GM19025 (cell line): ENCODE data around the gene FCN1.

Experiments
- ATAC-seq: cut with Tn5 transposase; IDR thresholded peaks from one replicate; pipeline ENCODE4 v1.9.1; 2021; ENCODE audit warnings: mild to moderate bottlenecking, low read depth, moderate library complexity; ENCODE audit not compliant: unreplicated experiment

The FCN1 gene

GRCh38 chr9:134951994-134952393 is 34.3 kb upstream of the FCN1 start:
- ATAC-seq: no peak

GRCh38 chr9:134951461-134951860 is 33.7 kb upstream of the FCN1 start:
- ATAC-seq: no peak

GRCh38 chr9:134950386-134951210 is 32.9 kb upstream of the FCN1 start:
- no peak for ATAC-seq

DNA sequence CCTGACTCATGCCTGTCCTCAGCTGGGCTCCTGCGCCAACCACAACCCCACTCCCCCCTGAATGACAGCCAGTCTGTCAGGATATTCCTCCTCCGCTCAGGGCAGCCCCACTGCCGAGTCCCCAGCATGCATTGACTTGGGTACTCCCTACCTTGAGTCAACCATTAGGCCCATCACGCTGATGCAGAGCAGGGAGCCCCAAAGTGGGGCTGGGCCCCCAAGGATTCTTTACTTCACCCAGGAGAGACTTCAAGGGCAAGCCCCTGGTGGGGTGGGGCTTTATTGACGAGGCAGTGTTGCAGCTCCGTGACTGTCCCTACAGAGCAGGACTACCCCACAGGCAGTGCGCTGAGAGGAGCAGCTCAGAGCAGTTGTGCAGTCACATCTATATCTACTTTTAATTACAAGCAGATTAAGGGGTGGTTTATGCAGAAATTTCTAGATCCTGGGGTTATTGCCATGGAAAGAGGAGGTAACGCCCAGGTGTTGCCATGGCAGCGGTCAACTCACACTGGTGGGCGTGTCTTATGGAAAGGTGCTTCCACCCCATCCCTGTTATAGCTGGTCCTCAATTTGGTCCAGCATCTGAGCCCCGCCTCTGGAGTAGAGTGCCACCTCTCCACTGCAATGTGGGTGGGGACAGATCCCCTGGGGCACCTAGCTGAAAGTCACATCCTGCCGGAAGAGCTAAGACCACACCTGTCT is 32.1 kb upstream of the FCN1 start:
- ATAC-seq: no peak

- ATAC-seq: no peak
Observed at GRCh38 chr9:134948149-134948548, 30.4 kb upstream of the FCN1 start.

DNA sequence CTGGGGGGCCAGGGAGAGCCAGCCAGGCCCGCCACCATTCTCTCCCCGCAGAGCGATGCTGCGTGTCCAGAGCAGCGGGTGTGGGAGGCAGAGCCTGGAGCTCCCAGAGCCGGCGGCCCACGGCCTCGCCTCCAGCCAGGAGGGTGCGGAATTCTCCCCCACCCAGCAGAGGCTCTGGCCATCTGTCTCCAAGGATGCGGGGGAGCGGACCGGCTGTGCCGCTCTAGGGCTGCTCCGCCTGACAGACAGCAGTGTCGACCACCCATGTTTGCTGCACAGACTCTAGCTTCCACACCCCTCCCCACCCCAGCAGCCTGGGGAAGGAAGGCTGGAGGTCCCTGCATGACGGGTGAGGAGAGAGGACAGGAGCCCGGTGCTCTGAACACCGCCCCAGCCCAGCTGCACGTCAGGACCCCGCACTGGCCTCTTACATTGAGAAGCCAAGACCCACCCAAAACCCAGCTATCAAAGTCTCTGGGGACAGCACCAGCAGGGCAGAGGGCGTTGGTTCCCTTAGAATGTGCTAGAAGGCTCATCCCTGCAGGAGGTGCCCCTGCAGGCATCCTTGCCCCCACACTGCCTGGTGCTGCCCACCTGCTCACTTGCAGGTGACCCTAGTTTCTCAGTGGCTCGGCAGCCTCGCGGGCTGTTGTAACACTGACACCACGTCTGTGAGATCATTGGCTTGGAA is 29.7 kb upstream of the FCN1 start:
- no peak for ATAC-seq

DNA sequence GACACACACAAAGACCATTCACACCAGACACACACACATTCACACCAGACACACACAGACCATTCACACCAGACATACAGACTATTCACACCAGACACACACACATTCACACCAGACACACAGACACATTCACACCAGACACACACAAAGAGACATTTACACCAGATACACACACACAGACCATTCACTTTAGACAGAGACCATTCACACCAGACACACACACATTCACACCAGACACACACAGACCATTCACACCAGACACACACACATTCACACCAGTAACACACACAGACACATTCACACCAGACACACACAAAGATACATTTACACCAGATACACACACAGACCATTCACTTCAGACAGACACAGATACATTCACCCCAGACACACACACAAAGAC is 29.0 kb upstream of the FCN1 start:
- no peak for ATAC-seq

GRCh38 chr9:134945509-134946275 is 28.0 kb upstream of the FCN1 start:
- ATAC-seq: no peak

GRCh38 chr9:134944916-134945315 is 27.2 kb upstream of the FCN1 start:
- ATAC-seq: no peak

GRCh38 chr9:134944351-134944802 is 26.7 kb upstream of the FCN1 start:
- ATAC-seq: no peak

DNA sequence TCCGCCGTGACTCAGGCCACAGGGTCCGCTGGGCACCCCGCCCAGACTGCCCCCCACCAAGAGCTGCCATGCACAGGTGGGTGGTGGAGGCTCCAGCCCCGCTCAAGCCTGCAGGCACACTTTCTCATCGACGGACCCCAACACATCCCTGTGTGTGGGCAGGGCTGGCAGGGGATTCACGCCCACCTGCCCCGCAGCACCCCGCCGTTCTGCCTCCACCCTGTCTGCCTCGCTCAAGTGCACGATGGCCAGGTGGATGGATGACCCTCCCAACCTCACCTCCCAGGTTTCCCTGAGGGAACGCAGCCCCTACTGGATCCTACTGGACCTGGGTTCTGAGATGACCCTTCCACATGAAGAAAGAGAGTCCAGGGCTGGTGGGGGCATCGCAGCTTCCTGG is 26.1 kb upstream of the FCN1 start:
- ATAC-seq: no peak

GRCh38 chr9:134943411-134943810 is 25.7 kb upstream of the FCN1 start:
- ATAC-seq: no peak

DNA sequence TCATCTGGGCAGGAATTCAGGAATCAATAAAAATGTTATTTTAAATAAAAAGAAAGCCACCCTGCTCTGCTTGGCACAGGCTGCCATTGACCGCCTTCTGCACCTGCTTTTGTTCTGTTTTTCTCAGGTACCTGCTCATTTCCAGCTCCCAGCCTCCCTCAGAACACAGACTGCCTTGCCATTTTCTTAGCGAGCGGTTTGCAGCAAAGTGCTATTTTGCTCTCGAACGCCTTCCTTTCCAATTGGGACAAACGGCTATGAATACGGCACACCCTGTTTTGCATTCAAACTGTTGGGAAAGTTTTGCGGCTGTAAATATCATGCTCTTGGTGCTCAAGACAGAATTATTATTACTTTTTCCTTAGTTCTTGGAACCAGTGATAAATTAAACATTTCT is 25.1 kb upstream of the FCN1 start:
- no peak for ATAC-seq

DNA sequence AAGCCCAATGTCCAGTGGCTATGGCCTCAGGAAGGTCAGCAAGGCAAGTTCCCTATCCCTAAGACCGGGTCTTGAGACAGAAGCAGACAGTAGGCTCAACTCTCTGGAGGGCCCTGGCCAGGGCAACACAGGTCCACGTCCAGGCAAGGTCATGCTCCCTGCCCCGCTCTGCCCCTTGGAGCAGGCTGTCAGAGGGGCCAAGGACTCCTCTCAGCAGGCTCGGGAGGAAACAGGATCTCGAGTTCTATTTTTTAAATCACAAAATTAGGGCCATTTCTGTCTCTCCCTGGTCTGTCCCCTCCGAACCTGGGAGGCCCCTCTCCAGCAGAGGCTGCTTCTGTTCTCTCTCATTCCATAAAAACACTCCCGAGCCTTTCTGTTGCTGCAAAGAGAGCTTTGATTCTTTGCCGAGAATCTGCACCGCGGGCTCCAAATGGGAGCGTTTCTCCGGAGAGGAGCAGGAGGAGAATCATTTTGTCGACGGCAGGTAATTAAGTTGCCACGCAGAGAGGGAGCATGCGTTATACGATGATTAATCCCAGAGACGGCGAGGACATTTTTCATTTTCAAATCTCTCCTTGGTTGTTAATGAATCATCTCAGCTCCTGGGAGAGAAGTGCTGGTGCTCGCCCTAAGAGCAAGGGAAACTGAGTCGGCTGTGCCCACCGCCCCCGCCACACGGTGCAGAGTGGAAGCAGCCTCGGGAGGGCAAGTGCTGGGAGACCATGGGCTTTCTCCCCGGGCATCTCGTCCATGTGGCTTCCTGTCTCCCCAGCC is 24.5 kb upstream of the FCN1 start:
- ATAC-seq: no peak

DNA sequence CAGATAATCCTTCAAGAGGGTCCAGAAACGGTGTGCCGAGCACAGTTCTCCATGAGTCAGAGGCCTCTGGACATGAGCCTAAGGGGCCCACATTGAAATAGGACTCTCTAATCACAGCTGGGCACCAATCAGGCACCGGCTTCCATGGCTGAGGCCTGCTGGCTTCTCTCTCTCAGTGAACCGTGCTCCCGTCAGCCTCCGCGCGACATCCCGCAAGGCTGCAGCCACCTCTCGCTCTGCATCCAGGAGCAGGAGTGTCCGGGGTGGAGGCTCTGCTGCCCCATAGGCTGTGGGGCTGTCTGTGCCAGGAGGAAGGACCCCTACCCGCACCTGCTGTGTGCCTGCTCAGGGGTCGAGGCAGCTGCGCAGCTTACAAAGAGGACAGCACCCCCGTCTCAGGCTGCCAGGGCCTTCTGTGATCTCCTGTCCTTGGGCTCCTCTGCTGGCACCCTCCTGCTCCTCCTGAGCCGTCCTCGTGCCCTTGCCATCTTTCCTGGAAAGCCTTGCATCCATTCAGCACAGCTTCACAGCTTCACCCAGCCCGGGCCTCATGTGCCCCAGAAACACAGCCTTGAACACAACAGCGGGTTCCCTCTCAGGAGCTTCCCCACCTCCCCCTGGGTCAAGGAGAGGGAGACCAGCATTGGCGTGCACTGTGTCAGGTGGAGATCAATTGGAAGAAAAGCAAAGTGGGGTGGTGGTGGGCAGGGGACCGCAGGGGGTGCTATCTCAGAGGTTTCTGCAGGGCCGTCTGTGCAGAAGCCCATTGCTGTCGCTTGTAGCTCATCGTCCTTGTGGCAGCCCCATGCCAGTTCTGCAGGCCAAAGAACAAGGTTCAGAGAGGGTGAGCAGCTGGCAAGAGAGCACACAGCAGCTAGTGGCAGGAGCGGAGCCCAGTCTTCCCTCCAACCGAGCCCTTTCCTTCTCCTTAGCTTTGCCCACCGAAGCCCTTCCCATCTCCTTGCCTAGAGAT is 22.8 kb upstream of the FCN1 start:
- no peak for ATAC-seq

- ATAC-seq: no peak
Observed at GRCh38 chr9:134939836-134940235, 22.1 kb upstream of the FCN1 start.

DNA sequence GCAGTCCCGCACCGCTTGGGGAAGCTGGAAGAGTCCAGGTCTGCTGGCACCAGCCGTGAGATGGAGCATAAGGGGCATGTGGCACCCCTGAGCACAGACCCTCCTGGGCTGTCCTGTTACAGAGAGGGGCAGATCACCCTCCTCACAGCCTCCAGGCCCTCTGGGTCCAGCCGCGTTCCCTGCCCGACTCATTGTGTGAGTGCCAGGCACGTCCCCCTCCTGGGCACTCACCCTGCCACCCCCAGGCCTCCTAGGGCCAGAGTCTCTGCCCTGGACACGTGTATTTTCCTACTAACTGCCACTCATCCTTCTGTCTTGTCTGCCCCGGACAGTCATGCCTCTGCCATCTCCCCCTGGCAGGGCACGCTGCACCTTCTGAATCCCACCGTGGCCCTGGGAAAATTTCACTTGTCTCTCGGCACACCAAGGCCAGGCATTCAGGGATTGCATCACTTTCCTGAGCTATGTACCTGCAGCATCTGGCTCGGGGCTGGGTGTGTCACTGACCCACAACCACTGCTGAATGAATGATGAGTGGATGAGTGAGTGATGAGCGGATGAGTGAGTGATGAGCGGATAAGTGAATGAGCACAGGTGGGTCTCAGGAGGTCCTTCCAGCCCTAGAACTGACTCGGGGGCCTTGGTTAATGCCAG is 21.5 kb upstream of the FCN1 start:
- no peak for ATAC-seq

DNA sequence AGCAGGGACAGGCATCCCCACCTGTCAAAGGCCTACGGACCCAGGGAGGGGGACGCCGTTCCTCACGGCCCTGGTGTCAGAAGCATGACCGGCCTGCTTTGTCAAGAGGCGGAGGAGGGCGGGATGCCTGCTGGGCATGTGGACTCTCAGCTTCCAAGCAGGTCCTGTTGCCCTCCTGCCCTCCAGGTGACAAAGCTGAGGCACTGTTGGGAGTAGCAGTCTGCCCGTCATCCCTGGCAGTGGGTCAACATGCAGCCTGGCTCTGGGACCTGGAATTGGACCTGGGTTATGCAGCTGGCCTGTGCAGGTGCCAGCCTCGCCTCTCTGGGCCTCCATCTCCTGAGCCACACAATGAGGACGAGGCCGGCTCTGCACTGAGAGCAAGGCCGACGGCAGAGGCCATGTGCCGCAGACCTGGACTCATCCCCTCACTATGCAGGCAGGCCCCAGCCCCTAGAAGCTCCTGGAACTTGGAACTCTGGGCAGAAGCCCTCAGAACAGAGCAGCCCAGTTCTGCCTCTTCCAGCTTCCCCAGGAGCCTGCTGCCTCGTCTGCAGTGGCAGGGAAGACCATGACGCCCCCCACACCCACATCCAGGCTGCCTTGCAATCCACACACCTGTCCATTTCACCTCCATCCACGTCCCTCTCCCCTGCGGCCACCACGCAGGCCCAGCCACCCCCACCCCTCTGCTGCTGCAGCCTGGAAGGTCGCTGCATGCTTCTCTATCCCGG is 20.8 kb upstream of the FCN1 start:
- ATAC-seq: no peak
